ENCODE results near the gene LHX3.

LHX3 gene

GRCh38 chr9:136200424-136200823 is 4.5 kb downstream of the LHX3 start:
- TF ChIP-seq CTCF (IDR thresholded peaks at IDR 0.05; ENCODE audit: low read depth, low read length, missing control alignments) = no peak
- no peak overlapping the region for H3K27ac ChIP-seq
- no peak for DNase-seq
- in situ Hi-C loops (cut with HindIII; ENCODE audit: low pct_ligation_motif_present, low sequenced_read_pairs) = no loop called here
- no peaks in the 10 kb centered on the region for H3K36me3 ChIP-seq (replicated peaks)
- H3K27me3 ChIP-seq (replicated peaks) = peaks cover 88% of the 10 kb centered on the region
- H3K4me3 ChIP-seq (ENCODE audit: low read depth, low read length) = no peak overlapping the region

- in situ Hi-C loops (cut with HindIII; ENCODE audit: low pct_ligation_motif_present, low sequenced_read_pairs) = no loop called here
- H3K27me3 ChIP-seq (replicated peaks) = peaks cover 93% of the 10 kb centered on the region
Measured at GRCh38 chr9:136199391-136200288, 5.3 kb downstream of the LHX3 start.

GRCh38 chr9:136198605-136199083 is 6.3 kb downstream of the LHX3 start:
- H3K4me3 ChIP-seq (ENCODE audit: low read depth, low read length) = no peak overlapping the region
- no peaks in the 10 kb centered on the region for H3K36me3 ChIP-seq (replicated peaks)
- no peak for TF ChIP-seq CTCF (IDR thresholded peaks at IDR 0.05; ENCODE audit: low read depth, low read length, missing control alignments)
- peaks cover 90% of the 10 kb centered on the region for H3K27me3 ChIP-seq (replicated peaks)
- H3K27ac ChIP-seq = no peak overlapping the region
- no peak for DNase-seq
- in situ Hi-C loops (cut with HindIII; ENCODE audit: low pct_ligation_motif_present, low sequenced_read_pairs) = no loop called here

More at GRCh38 chr9:136199391-136200288, 5.3 kb downstream of the LHX3 start:
- Histone ChIP-seq H3K36me3 (replicated peaks) (no peaks in the 10 kb centered on the region), H3K27ac (no peak overlapping the region), H3K4me3 (ENCODE audit: low read depth, low read length) (no peak overlapping the region)
- no peak for DNase-seq
- TF ChIP-seq CTCF (IDR thresholded peaks at IDR 0.05; ENCODE audit: low read depth, low read length, missing control alignments) = no peak

GRCh38 chr9:136197930-136198604 is 6.9 kb downstream of the LHX3 start:
- Histone ChIP-seq H3K4me3 (ENCODE audit: low read depth, low read length) (no peak overlapping the region), H3K27ac (no peak overlapping the region), H3K27me3 (replicated peaks) (peaks cover 89% of the 10 kb centered on the region), H3K36me3 (replicated peaks) (no peaks in the 10 kb centered on the region)
- no peak for DNase-seq
- in situ Hi-C loops (cut with HindIII; ENCODE audit: low pct_ligation_motif_present, low sequenced_read_pairs) = no loop called here
- no peak for TF ChIP-seq CTCF (IDR thresholded peaks at IDR 0.05; ENCODE audit: low read depth, low read length, missing control alignments)

- peaks cover 91% of the 10 kb centered on the region for H3K27me3 ChIP-seq (replicated peaks)
- no peaks in the 10 kb centered on the region for H3K36me3 ChIP-seq (replicated peaks)
- no peak for TF ChIP-seq CTCF (IDR thresholded peaks at IDR 0.05; ENCODE audit: low read depth, low read length, missing control alignments)
- H3K27ac ChIP-seq = no peak overlapping the region
- DNase-seq = no peak
- in situ Hi-C loops (cut with HindIII; ENCODE audit: low pct_ligation_motif_present, low sequenced_read_pairs) = no loop called here
- H3K4me3 ChIP-seq (ENCODE audit: low read depth, low read length) = no peak overlapping the region
Measured at GRCh38 chr9:136197084-136197875, 7.6 kb downstream of the LHX3 start.
